HepG2 (cell line): ENCODE data around the gene DFFA. TPM values are rescaled to one million over a fixed set of nuclear protein-coding genes. Genes with fewer than 3 reads are reported as not detected.

Experiments used
- HDAC1 ChIP-seq: sonication (generic); formaldehyde crosslinking; IDR thresholded peaks from 2 replicates; pipeline ENCODE4 v1.5.1; 2020; ENCODE audit warnings: mild to moderate bottlenecking, missing genetic modification reagents
- KLF12 ChIP-seq: sonication (generic); formaldehyde crosslinking; IDR thresholded peaks from 2 replicates; pipeline ENCODE4 v1.4.0; 2020; ENCODE audit warnings: missing genetic modification reagents, borderline replicate concordance
- MED13 ChIP-seq: sonication (generic); formaldehyde crosslinking; IDR thresholded peaks from 2 replicates; pipeline ENCODE4 v1.5.0; 2020; ENCODE audit warnings: missing genetic modification reagents
- NFKB2 ChIP-seq: sonication (generic); formaldehyde crosslinking; IDR thresholded peaks from 2 replicates; pipeline ENCODE4 v1.4.0; 2020; ENCODE audit warnings: missing genetic modification reagents, borderline replicate concordance
- PPARG ChIP-seq: conservative IDR thresholded peaks from 2 replicates; pipeline ENCODE4 v1.6.1; 2016; ENCODE audit warnings: missing biosample characterization, missing genetic modification reagents
- RBAK ChIP-seq: sonication (generic); formaldehyde crosslinking; IDR thresholded peaks from 2 replicates; pipeline ENCODE4 v1.5.1; 2020; ENCODE audit warnings: mild to moderate bottlenecking, missing genetic modification reagents
- SP5 ChIP-seq: IDR thresholded peaks from 2 replicates; pipeline ENCODE4 v1.6.1; 2016; ENCODE audit warnings: low read depth, borderline replicate concordance
- SPEN ChIP-seq: sonication (generic); formaldehyde crosslinking; IDR thresholded peaks from 2 replicates; pipeline ENCODE4 v1.5.1; 2020; ENCODE audit warnings: low read depth, mild to moderate bottlenecking, missing genetic modification reagents
- polyA plus RNA-seq, 8 experiments: library from polyadenylated mRNA; depleted of rRNA in 3 of 8; stranded (reverse) in 7 of 8; unstranded in 1 of 8; fragments of >200 nt; fragmentation: Illumina TruSeq in 4 of 8; extraction: Trizol in 4 of 8; gene quantifications; 2 replicates each; pipeline versions ENCODE4 v1.2.1 to v1.2.3, GENCODE V29; 2011 to 2016; ENCODE audit warnings: low read depth in 4 of 8, missing spikeins in 1 of 8, mixed read lengths in 1 of 8; ENCODE audit not compliant: insufficient read depth in 1 of 8
- total RNA-seq, 5 experiments: library from RNA; depleted of rRNA; stranded (reverse); fragments of >200 nt; fragmentation: Illumina TruSeq; extraction: Trizol; gene quantifications; 2 replicates each; pipeline ENCODE4 v1.2.3, GENCODE V29; 2016; ENCODE audit warnings: low read depth in 1 of 5
- TF ChIP-seq, protein P1 (sequence below): sonication (generic); formaldehyde crosslinking; IDR thresholded peaks from 2 replicates; pipeline ENCODE4 v1.4.0; 2020; ENCODE audit warnings: missing genetic modification reagents
- TF ChIP-seq, protein P2 (sequence below): sonication (generic); formaldehyde crosslinking; IDR thresholded peaks from 2 replicates; pipeline ENCODE4 v1.4.0; 2020; ENCODE audit warnings: missing genetic modification reagents, borderline replicate concordance
- TF ChIP-seq, protein P3 (sequence below): sonication (generic); formaldehyde crosslinking; IDR thresholded peaks from 2 replicates; pipeline ENCODE4 v1.8.0; 2022; ENCODE audit warnings: mild to moderate bottlenecking, missing genetic modification reagents
- TF ChIP-seq, protein P4 (sequence below): sonication (generic); formaldehyde crosslinking; IDR thresholded peaks from 2 replicates; pipeline ENCODE4 v1.5.0; 2020; ENCODE audit warnings: mild to moderate bottlenecking, missing genetic modification reagents, borderline replicate concordance
- TF ChIP-seq, protein P5 (sequence below): IDR thresholded peaks from 2 replicates; pipeline ENCODE4 v1.6.1; 2016; ENCODE audit warnings: missing genetic modification reagents, missing compliant biosample characterization

DFFA gene
- total and polyA plus RNA-seq, 2 of the 13 experiments (the other 11 are each of a cell fraction or from before 2014, with no cell fraction given), result 16.5 to 33.9 TPM

DNA sequence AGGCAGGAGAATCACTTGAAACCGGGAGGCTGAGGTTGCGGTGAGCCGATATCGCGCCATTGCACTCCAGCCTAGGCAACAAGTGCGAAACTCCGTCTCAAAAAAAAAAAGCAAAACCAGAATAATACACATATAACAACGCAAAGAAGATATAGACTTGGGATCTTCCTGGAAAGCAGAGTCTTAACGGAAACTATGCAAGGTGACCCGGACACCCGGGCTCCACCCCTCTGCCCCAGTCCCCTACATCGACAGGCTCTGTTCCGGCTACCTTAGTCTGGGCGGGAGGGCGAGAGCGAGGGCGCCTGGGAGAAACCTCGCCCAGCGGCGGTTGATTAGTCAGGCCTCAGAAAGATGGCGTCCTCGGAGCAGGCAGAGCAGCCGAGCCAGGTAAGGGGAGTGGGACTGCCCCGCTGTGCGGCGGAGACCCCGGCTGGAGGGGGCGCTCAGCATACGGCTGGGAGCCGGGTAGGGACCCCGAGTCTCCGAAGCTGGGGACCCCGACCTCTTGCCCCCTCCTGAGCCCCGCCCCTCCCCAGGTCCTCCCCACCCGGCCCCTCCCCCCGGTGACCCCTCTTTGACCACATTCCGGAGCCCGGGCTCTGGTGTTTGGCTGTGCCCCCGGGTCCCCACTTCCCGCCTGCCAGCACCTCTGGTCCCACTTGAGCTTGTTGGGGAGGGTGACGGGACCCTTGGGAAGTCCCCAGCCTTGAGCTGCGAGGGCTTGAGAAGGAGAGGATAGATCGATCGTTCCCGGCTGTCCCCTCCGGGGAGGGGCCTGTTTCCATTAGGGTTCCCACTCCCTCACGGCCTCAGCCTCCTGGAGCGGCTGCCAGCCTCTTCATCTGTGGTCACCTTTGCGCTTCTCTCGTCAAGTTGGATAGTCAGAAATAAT, 2.5 kb upstream of the DFFA start, which contains the start of gene PEX14 (continued):
- TF ChIP-seq, protein P1, sequence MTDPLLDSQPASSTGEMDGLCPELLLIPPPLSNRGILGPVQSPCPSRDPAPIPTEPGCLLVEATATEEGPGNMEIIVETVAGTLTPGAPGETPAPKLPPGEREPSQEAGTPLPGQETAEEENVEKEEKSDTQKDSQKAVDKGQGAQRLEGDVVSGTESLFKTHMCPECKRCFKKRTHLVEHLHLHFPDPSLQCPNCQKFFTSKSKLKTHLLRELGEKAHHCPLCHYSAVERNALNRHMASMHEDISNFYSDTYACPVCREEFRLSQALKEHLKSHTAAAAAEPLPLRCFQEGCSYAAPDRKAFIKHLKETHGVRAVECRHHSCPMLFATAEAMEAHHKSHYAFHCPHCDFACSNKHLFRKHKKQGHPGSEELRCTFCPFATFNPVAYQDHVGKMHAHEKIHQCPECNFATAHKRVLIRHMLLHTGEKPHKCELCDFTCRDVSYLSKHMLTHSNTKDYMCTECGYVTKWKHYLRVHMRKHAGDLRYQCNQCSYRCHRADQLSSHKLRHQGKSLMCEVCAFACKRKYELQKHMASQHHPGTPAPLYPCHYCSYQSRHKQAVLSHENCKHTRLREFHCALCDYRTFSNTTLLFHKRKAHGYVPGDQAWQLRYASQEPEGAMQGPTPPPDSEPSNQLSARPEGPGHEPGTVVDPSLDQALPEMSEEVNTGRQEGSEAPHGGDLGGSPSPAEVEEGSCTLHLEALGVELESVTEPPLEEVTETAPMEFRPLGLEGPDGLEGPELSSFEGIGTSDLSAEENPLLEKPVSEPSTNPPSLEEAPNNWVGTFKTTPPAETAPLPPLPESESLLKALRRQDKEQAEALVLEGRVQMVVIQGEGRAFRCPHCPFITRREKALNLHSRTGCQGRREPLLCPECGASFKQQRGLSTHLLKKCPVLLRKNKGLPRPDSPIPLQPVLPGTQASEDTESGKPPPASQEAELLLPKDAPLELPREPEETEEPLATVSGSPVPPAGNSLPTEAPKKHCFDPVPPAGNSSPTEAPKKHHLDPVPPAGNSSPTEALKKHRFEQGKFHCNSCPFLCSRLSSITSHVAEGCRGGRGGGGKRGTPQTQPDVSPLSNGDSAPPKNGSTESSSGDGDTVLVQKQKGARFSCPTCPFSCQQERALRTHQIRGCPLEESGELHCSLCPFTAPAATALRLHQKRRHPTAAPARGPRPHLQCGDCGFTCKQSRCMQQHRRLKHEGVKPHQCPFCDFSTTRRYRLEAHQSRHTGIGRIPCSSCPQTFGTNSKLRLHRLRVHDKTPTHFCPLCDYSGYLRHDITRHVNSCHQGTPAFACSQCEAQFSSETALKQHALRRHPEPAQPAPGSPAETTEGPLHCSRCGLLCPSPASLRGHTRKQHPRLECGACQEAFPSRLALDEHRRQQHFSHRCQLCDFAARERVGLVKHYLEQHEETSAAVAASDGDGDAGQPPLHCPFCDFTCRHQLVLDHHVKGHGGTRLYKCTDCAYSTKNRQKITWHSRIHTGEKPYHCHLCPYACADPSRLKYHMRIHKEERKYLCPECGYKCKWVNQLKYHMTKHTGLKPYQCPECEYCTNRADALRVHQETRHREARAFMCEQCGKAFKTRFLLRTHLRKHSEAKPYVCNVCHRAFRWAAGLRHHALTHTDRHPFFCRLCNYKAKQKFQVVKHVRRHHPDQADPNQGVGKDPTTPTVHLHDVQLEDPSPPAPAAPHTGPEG (CRISPR knock-in tag), result peak; percentile 68; the same call in 1 of the 2 replicates
- TF ChIP-seq, protein P2, sequence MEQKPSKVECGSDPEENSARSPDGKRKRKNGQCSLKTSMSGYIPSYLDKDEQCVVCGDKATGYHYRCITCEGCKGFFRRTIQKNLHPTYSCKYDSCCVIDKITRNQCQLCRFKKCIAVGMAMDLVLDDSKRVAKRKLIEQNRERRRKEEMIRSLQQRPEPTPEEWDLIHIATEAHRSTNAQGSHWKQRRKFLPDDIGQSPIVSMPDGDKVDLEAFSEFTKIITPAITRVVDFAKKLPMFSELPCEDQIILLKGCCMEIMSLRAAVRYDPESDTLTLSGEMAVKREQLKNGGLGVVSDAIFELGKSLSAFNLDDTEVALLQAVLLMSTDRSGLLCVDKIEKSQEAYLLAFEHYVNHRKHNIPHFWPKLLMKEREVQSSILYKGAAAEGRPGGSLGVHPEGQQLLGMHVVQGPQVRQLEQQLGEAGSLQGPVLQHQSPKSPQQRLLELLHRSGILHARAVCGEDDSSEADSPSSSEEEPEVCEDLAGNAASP (CRISPR knock-in tag), result 0 out of 2 replicates have a peak, but pooled peaks have one; percentile 41
- TF ChIP-seq NFKB2 (CRISPR knock-in tag), result peak; percentile 74; the same call in 1 of the 2 replicates
- peak; percentile 63; the same call in 1 of the 2 replicates for TF ChIP-seq SPEN (CRISPR knock-in tag)
- TF ChIP-seq, protein P3, sequence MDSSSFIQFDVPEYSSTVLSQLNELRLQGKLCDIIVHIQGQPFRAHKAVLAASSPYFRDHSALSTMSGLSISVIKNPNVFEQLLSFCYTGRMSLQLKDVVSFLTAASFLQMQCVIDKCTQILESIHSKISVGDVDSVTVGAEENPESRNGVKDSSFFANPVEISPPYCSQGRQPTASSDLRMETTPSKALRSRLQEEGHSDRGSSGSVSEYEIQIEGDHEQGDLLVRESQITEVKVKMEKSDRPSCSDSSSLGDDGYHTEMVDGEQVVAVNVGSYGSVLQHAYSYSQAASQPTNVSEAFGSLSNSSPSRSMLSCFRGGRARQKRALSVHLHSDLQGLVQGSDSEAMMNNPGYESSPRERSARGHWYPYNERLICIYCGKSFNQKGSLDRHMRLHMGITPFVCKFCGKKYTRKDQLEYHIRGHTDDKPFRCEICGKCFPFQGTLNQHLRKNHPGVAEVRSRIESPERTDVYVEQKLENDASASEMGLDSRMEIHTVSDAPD (CRISPR knock-in tag), result peak; percentile 23; the same call in 1 of the 2 replicates
- peak; percentile 67; the same call in 1 of the 2 replicates for TF ChIP-seq SP5 (CRISPR knock-in tag)
- TF ChIP-seq KLF12 (CRISPR knock-in tag), result peak; percentile 81; the same call in 1 of the 2 replicates
- no peak for TF ChIP-seq RBAK (CRISPR knock-in tag)
- TF ChIP-seq HDAC1 (CRISPR knock-in tag), result peak; percentile 53
- peak; percentile 56 for TF ChIP-seq PPARG
- TF ChIP-seq, protein P4, sequence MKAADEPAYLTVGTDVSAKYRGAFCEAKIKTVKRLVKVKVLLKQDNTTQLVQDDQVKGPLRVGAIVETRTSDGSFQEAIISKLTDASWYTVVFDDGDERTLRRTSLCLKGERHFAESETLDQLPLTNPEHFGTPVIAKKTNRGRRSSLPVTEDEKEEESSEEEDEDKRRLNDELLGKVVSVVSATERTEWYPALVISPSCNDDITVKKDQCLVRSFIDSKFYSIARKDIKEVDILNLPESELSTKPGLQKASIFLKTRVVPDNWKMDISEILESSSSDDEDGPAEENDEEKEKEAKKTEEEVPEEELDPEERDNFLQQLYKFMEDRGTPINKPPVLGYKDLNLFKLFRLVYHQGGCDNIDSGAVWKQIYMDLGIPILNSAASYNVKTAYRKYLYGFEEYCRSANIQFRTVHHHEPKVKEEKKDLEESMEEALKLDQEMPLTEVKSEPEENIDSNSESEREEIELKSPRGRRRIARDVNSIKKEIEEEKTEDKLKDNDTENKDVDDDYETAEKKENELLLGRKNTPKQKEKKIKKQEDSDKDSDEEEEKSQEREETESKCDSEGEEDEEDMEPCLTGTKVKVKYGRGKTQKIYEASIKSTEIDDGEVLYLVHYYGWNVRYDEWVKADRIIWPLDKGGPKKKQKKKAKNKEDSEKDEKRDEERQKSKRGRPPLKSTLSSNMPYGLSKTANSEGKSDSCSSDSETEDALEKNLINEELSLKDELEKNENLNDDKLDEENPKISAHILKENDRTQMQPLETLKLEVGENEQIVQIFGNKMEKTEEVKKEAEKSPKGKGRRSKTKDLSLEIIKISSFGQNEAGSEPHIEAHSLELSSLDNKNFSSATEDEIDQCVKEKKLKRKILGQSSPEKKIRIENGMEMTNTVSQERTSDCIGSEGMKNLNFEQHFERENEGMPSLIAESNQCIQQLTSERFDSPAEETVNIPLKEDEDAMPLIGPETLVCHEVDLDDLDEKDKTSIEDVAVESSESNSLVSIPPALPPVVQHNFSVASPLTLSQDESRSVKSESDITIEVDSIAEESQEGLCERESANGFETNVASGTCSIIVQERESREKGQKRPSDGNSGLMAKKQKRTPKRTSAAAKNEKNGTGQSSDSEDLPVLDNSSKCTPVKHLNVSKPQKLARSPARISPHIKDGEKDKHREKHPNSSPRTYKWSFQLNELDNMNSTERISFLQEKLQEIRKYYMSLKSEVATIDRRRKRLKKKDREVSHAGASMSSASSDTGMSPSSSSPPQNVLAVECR (CRISPR knock-in tag), result peak; percentile 61; the same call in 1 of the 2 replicates
- TF ChIP-seq, protein P5, sequence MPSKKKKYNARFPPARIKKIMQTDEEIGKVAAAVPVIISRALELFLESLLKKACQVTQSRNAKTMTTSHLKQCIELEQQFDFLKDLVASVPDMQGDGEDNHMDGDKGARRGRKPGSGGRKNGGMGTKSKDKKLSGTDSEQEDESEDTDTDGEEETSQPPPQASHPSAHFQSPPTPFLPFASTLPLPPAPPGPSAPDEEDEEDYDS, result peak; percentile 55
- TF ChIP-seq MED13 (CRISPR knock-in tag), result 0 out of 2 replicates have a peak, but pooled peaks have one; percentile 58
